ENCODE data around the gene SNX6.
"Not testable (repeated sequence)": the region's sequence is repeated elsewhere in the genome, so short reads cannot be mapped to it uniquely, and the experiment has no call there.

The SNX6 gene

GRCh38 chr14:34562776-34563150 lies 67.2 kb downstream of the SNX6 start:
- no peak for DNase-seq (ENCODE audit: low spot score)

DNA sequence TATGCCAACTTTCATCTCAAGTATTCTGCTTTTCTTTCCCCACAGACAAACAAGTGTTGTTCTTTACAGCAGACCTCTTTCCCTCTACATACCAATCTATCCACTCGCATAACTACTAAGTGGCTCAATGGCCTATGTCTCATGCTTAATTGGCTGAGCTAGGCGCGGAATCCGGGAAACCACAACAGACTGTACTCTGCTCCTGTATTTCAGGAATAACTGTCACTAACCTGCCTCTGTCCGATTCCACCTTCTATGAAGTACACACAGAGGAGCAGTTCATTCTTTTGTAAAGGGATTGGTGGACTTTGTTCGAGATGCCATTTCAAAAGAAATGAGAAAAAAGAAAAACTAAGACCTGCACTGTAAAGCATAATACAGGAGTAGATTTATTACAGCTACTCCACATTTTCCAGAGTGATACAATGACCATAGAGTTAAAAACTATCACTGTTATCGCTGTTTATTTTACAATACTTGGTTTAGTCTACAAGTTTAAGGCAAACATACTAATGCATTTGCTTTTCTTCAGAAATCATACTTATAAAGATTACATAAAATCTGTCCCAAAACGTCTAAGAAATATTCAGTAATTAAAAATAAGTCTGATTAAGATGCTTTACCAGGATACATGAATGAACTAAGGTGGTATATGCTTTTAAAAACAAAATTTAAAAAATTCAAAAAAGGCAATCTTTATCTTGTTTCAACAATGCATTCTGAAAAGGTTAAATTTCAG lies 67.7 kb downstream of the SNX6 start:
- DNase-seq (ENCODE audit: low spot score) = not testable (repeated sequence)

DNA sequence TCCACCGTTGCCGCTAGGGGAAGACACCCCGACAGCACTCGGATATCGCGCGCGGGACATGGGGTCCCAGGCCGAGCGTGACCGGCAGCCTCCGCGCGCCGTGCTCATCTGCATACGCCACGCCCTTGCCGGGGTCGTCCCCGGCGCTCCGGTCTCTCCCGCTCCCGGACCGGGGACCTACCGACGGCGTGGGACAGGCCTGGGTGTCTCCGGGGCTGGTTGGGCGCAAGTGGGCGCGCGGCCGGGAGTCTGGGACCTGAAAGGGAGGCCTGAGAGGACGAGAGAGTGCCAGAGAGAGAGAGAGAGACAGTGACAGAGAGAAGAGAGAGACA lies 73.5 kb downstream of the SNX6 start:
- not testable (repeated sequence) for DNase-seq (ENCODE audit: low spot score)

- DNase-seq (ENCODE audit: low spot score) = not testable (repeated sequence)
Observed at GRCh38 chr14:34555583-34556497, 74.1 kb downstream of the SNX6 start.

- no peak for DNase-seq (ENCODE audit: low spot score)
Observed at GRCh38 chr14:34554540-34555250, 75.3 kb downstream of the SNX6 start.

DNA sequence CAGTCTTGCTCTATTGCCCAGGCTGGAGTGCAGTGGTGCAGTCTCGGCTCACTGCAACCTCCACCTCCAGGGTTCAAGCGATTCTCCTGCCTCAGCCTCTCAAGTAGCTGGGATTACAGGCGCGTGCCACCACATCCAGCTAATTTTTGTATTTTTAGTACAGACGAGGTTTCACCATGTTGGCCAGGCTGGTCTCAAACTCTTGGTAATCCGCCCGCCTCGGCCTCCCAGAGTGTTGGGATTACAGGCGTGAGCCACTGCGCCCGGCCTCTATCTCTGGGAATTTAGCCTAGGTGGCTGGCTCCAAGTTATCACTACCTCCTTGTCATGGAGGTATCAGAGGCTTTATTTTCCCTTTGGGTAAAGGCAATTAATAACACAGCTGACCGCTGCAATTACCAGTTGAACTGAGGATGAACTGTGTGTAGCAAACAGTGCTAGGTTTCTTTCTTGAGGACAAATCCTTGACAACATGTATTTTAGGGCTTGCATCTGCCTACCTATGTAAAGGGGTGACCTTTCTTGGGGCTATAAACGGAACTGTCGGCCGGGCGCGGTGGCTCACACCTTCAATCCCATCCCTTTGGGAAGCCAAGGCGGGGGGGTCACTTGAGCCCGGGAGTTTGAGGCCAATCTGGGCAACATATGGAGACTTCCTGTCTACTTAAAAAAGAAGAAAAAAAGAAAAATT lies 80.5 kb downstream of the SNX6 start:
- not testable (repeated sequence) for DNase-seq (ENCODE audit: low spot score)

GRCh38 chr14:34548472-34548981 lies 81.4 kb downstream of the SNX6 start:
- no peak for DNase-seq (ENCODE audit: low spot score)

GRCh38 chr14:34547136-34547520 lies 82.8 kb downstream of the SNX6 start:
- DNase-seq (ENCODE audit: low spot score) = not testable (repeated sequence)

DNA sequence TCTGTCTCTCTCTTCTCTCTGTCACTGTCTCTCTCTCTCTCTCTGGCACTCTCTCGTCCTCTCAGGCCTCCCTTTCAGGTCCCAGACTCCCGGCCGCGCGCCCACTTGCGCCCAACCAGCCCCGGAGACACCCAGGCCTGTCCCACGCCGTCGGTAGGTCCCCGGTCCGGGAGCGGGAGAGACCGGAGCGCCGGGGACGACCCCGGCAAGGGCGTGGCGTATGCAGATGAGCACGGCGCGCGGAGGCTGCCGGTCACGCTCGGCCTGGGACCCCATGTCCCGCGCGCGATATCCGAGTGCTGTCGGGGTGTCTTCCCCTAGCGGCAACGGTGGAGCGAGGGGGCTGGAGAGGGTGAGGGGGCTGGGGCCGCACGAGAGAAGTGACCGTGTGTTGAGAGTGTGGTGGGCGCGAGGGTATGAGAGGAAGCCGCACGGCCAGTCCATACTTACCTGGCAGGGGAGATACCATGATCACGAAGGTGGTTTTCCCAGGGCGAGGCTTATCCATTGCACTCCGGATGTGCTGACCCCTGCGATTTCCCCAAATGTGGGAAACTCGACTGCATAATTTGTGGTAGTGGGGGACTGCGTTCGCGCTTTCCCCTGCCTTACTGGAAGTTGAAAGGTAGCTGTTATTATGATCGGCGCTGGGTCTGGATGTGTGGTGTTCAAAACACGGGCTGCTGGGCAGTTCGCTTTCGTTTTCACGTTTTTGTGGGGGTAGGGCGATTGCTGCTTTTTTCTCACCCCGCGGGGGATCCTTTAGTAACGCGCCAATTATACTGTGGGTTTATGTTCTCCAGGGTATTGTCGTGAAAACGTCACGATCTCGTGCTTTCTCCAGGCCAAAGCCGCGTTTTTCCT lies 83.4 kb downstream of the SNX6 start:
- not testable (repeated sequence) for DNase-seq (ENCODE audit: low spot score)

GRCh38 chr14:34540181-34541059 lies 89.5 kb downstream of the SNX6 start:
- DNase-seq (ENCODE audit: low spot score) = not testable (repeated sequence)

DNA sequence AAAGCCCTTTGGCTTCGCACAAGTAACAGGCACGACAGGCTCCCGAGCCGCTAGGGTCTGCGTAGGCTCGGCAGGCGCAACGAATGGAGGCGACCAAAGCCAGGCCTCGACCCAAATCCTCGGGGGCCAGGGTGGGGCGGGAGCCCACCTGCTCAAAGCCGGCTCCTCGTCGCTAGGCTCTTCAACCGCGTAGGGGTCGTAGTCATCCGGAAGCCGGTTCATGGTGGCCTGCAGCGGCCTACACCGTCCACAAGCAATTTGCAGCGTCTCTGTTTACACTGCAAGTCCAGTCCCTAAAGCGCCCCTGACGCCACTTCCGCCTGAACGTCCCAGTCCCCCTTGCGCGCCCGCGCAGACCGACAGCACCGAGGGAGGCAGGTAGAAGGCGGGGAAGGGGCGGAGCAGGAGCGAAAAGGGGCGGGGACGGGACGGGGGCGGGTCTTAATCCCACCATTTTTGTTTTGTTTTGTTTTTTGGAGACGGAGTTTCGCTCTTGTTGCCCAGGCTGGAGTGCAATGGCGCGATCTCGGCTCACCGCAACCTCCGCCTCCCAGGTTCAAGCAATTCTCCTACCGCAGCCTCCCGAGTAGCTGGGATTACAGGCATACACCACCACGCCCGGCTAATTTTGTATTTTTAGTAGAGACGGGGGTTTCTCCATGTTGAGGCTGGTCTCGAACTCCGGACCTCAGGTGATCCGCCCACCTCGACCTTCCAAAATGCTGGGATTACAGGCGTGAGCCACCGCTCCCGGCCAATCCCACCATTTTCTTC lies 90.4 kb downstream of the SNX6 start, which contains the start of gene EAPP:
EAPP (minus strand) TSS at position 295 of the 774 bp plus-strand sequence; CDS start at position 222, 73 bp downstream.
- DNase-seq (ENCODE audit: low spot score) = peak; percentile 96

DNA sequence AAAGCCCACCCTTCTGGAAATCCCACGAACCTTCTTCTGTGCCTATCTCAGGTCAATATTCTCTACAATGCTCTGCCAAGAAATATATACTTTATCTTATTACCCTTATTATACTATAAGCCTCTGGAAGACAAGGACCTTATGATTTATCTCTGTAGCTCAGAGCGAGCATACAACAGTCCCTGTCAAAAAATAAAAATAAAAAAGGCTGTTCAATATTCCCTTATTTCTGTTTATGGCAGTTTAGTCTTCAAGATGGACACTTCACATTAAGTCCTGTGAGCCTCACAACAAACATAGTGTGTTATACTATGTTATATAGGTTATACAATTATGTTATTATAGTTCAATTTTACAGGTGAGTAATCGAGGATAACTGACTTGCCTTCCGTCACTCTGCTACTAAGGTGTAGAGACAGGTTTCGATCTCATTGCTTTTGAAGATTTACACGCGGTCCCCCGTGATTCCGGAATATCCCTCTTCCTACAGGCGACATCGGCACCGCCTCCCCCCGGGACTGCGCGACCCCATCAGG lies 91.0 kb downstream of the SNX6 start:
- no peak for DNase-seq (ENCODE audit: low spot score)

- not testable (repeated sequence) for DNase-seq (ENCODE audit: low spot score)
Observed at GRCh38 chr14:34538096-34538495, 91.9 kb downstream of the SNX6 start.

DNA sequence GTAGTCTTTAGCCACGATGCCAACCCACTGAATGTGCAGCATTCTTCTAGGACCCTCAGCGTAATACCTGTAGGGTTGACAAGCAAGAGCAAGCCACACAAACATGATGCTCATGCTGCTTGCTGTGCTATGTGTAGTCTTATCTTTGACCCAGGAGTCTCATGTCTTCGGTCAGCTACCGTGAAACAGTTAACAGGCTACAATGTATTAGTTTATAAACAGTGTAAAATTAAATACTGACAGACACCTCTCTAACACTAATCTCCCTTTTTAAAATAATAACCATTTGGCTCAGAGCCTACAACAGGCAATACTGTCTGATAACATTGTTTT lies 92.3 kb downstream of the SNX6 start:
- no peak for DNase-seq (ENCODE audit: low spot score)

- DNase-seq (ENCODE audit: low spot score) = no peak
Observed at GRCh38 chr14:34536951-34537676, 92.8 kb downstream of the SNX6 start.

GRCh38 chr14:34527591-34527990 lies 102.4 kb downstream of the SNX6 start:
- DNase-seq (ENCODE audit: low spot score) = no peak

GRCh38 chr14:34524216-34524615 lies 105.7 kb downstream of the SNX6 start:
- not testable (repeated sequence) for DNase-seq (ENCODE audit: low spot score)

DNA sequence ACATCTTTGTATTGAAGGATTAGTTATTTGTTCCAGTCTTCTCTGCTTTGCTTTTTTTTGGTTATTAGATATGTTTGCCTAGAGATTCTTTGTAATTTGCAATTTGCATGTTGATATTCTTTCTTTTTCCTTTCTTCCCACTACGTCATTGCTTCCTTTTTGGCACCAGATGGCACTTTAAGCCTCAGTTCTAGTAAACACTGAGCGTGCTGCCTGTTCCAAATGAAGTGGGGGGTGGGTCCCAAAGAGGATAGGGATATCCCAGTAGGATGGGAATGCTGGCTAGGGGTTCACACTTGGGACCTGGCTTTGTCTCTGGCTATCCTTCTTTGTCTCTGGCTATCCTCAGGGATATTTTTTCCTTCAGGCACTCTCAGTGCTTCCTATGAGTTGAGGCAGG lies 107.5 kb downstream of the SNX6 start:
- no peak for DNase-seq (ENCODE audit: low spot score)

Measured in left forelimb (tissue), 1 donor.